SK-N-SH treated with all-trans-retinoic acid at 6 μM for 48 hours (cell line): Measurements from ENCODE around the gene CYP2C9.
"Not testable (repeated sequence)": the region's sequence is repeated elsewhere in the genome, so short reads cannot be mapped to it uniquely, and the experiment has no call there.

Experiments
- ATAC-seq: fragments of 200-7000 bp; cut with Tn5 transposase; 3 replicates; pipeline ENCODE4 v1.9.1; 2020; ENCODE audit warnings: mild to moderate bottlenecking, moderate library complexity
- ARNTL ChIP-seq: fragments of 450-650 bp; formaldehyde crosslinking; IDR thresholded peaks from 2 replicates; pipeline ENCODE4 v1.5.0; 2020; ENCODE audit warnings: low read depth, mild to moderate bottlenecking, moderate library complexity, borderline replicate concordance
- CSDC2 ChIP-seq: fragments of 250-450 bp; sonication (Bioruptor Pico); IDR thresholded peaks from 2 replicates; pipeline ENCODE4 v1.5.0; 2020; ENCODE audit warnings: mild to moderate bottlenecking, moderate library complexity
- ESRRG ChIP-seq: fragments of 250-450 bp; sonication (Bioruptor Pico); IDR thresholded peaks from 2 replicates; pipeline ENCODE4 v1.6.1; 2021; ENCODE audit warnings: mild to moderate bottlenecking
- GLIS3 ChIP-seq: fragments of 250-450 bp; sonication (Bioruptor Pico); IDR thresholded peaks from 2 replicates; pipeline ENCODE4 v1.5.0; 2020; ENCODE audit warnings: mild to moderate bottlenecking, moderate library complexity
- ISL1 ChIP-seq: fragments of 250-450 bp; sonication (Bioruptor Pico); IDR thresholded peaks from 2 replicates; pipeline ENCODE4 v2.1.2; 2022; ENCODE audit warnings: mild to moderate bottlenecking, moderate library complexity
- OSR1 ChIP-seq: fragments of 250-450 bp; sonication (Bioruptor Pico); IDR thresholded peaks from 2 replicates; pipeline ENCODE4 v1.8.0; 2022; ENCODE audit warnings: moderate library complexity, mild to moderate bottlenecking, inconsistent platforms
- PPARA ChIP-seq: fragments of 250-450 bp; sonication (Bioruptor Pico); IDR thresholded peaks from 2 replicates; pipeline ENCODE4 v1.5.0; 2020; ENCODE audit warnings: mild to moderate bottlenecking, borderline replicate concordance
- RARB ChIP-seq: fragments of 250-450 bp; sonication (Bioruptor Pico); IDR thresholded peaks from 2 replicates; pipeline ENCODE4 v1.8.0; 2021; ENCODE audit warnings: mild to moderate bottlenecking, moderate library complexity
- SNAI2 ChIP-seq: fragments of 250-450 bp; sonication (Bioruptor Pico); IDR thresholded peaks from 2 replicates; pipeline ENCODE4 v1.5.0; 2020; ENCODE audit warnings: mild to moderate bottlenecking, moderate library complexity
- TCF4 ChIP-seq: fragments of 250-450 bp; sonication (Bioruptor Pico); IDR thresholded peaks from 2 replicates; pipeline ENCODE4 v1.8.0; 2021; ENCODE audit warnings: mild to moderate bottlenecking, moderate library complexity, borderline replicate concordance
- TOX ChIP-seq: fragments of 250-450 bp; sonication (Bioruptor Pico); IDR thresholded peaks from 2 replicates; pipeline ENCODE4 v1.8.0; 2021; ENCODE audit warnings: mild to moderate bottlenecking, moderate library complexity, borderline replicate concordance
- ZC3H10 ChIP-seq: fragments of 250-450 bp; sonication (Bioruptor Pico); IDR thresholded peaks from 2 replicates; pipeline ENCODE4 v1.5.1; 2021; ENCODE audit warnings: mild to moderate bottlenecking, moderate library complexity
- ZFP3 ChIP-seq: fragments of 250-450 bp; sonication (Bioruptor Pico); IDR thresholded peaks from 2 replicates; pipeline ENCODE4 v1.5.0; 2020; ENCODE audit warnings: mild to moderate bottlenecking, moderate library complexity
- ZFP30 ChIP-seq: fragments of 450-650 bp; formaldehyde crosslinking; IDR thresholded peaks from 2 replicates; pipeline ENCODE4 v1.5.0; 2022; ENCODE audit warnings: mild to moderate bottlenecking, moderate library complexity
- ZNF565 ChIP-seq: fragments of 450-650 bp; formaldehyde crosslinking; conservative IDR thresholded peaks from 2 replicates; pipeline ENCODE4 v1.5.0; 2020; ENCODE audit warnings: low read depth, mild to moderate bottlenecking, moderate library complexity
- ZNF70 ChIP-seq: fragments of 450-650 bp; formaldehyde crosslinking; IDR thresholded peaks from 2 replicates; pipeline ENCODE4 v1.5.0; 2020; ENCODE audit warnings: mild to moderate bottlenecking, moderate library complexity
- ZNF8 ChIP-seq: fragments of 450-650 bp; formaldehyde crosslinking; IDR thresholded peaks from 2 replicates; pipeline ENCODE4 v1.5.0; 2020; ENCODE audit warnings: mild to moderate bottlenecking, moderate library complexity
- TF ChIP-seq, protein P1 (sequence below): fragments of 250-450 bp; sonication (Bioruptor Pico); IDR thresholded peaks from 2 replicates; pipeline ENCODE4 v1.8.0; 2020; ENCODE audit warnings: mild to moderate bottlenecking, moderate library complexity, borderline replicate concordance
- TF ChIP-seq, protein P2 (sequence below): fragments of 250-450 bp; sonication (Bioruptor Pico); IDR thresholded peaks from 2 replicates; pipeline ENCODE4 v1.5.1; 2020; ENCODE audit warnings: low read depth, mild to moderate bottlenecking, moderate library complexity
- TF ChIP-seq, protein P3 (sequence below): fragments of 250-450 bp; sonication (Bioruptor Pico); IDR thresholded peaks from 2 replicates; pipeline ENCODE4 v1.5.1; 2021; ENCODE audit warnings: mild to moderate bottlenecking, moderate library complexity
- TF ChIP-seq, protein P4 (sequence below): fragments of 250-450 bp; sonication (Bioruptor Pico); IDR thresholded peaks from 2 replicates; pipeline ENCODE4 v1.5.0; 2020; ENCODE audit warnings: mild to moderate bottlenecking, moderate library complexity

The CYP2C9 gene

DNA sequence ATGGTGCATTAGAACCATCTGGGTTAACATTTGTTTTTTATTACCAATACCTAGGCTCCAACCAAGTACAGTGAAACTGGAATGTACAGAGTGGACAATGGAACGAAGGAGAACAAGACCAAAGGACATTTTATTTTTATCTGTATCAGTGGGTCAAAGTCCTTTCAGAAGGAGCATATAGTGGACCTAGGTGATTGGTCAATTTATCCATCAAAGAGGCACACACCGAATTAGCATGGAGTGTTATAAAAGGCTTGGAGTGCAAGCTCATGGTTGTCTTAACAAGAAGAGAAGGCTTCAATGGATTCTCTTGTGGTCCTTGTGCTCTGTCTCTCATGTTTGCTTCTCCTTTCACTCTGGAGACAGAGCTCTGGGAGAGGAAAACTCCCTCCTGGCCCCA lies at the start of gene CYP2C9:
TSS of gene CYP2C9 (plus strand) at position 276 of the 400 bp plus-strand sequence. CDS start at position 301, 25 bp downstream.
- ATAC-seq, result no peak
- TF ChIP-seq ZFP3, result no peak
- TF ChIP-seq OSR1 (CRISPR knock-in tag), result no peak
- no peak for TF ChIP-seq ZNF70 (CRISPR knock-in tag)
- no peak for TF ChIP-seq ZC3H10 (CRISPR knock-in tag)
- TF ChIP-seq SNAI2, result no peak
- no peak for TF ChIP-seq TOX

DNA sequence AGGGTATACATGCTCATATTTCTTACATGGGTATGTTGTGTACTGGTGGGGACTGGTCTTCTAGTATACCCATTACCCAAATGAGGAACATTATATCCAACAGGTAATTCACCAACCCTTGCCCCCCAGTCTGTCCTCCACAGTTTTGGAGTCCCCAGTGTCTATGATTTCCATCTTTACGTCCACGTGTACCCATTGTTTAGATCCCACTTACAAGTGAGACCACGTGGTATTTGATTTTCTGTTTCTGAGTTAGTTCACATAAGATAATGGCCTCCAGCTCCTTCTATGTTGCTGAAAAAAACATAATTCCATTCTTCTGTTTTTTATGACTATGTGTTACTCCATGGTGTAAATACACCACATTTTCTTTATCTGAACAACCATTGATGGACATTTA lies 49.3 kb upstream of the CYP2C9 start:
- no peak for TF ChIP-seq SNAI2
- no peak for TF ChIP-seq ZC3H10 (CRISPR knock-in tag)
- no peak for TF ChIP-seq ZNF70 (CRISPR knock-in tag)
- no peak for TF ChIP-seq RARB
- no peak for TF ChIP-seq OSR1 (CRISPR knock-in tag)
- TF ChIP-seq PPARA (CRISPR knock-in tag), result no peak
- TF ChIP-seq, all 23 proteins: peak for 0
- ATAC-seq, result no peak

DNA sequence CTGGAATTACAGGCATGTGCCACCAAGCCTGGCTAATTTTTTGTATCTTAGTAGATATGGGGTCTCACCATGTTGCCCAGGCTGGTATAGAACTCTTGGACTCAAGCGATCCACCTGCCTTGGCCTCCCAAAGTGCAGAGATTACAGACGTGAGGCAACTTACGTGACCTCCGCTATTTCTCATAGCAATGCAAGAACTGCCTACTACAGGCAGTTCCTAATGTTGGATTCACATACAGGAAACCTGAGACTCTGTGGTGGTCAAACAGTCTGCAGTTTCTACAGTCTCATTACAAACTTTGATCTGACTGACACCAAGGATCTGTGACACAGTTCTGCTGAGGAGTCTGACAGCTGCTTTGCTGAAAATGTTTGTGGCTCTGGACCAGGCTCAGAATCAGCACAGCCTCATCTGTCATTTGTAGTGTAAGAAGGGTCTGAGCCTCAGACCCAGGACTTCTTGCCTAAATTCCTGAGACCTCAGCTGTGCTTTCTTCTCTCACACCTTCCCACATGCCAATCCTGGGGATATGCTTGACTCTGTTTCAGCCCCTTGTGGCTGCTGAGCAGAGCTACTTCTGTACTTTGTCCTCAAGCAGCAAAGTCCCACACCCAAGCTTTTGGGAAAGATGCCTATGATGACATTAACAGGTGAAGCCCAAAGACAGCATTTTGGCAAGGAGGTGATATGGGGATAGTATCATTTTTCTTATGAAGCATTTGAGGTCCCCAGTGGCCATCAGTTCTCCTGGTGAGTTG lies 48.0 kb upstream of the CYP2C9 start:
- TF ChIP-seq ZNF70 (CRISPR knock-in tag), result no peak
- TF ChIP-seq, protein P1, sequence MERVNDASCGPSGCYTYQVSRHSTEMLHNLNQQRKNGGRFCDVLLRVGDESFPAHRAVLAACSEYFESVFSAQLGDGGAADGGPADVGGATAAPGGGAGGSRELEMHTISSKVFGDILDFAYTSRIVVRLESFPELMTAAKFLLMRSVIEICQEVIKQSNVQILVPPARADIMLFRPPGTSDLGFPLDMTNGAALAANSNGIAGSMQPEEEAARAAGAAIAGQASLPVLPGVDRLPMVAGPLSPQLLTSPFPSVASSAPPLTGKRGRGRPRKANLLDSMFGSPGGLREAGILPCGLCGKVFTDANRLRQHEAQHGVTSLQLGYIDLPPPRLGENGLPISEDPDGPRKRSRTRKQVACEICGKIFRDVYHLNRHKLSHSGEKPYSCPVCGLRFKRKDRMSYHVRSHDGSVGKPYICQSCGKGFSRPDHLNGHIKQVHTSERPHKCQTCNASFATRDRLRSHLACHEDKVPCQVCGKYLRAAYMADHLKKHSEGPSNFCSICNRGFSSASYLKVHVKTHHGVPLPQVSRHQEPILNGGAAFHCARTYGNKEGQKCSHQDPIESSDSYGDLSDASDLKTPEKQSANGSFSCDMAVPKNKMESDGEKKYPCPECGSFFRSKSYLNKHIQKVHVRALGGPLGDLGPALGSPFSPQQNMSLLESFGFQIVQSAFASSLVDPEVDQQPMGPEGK, result no peak
- no peak for TF ChIP-seq ISL1
- no peak for TF ChIP-seq ZC3H10 (CRISPR knock-in tag)
- TF ChIP-seq TOX, result no peak
- TF ChIP-seq SNAI2, result no peak
- TF ChIP-seq, protein P2, sequence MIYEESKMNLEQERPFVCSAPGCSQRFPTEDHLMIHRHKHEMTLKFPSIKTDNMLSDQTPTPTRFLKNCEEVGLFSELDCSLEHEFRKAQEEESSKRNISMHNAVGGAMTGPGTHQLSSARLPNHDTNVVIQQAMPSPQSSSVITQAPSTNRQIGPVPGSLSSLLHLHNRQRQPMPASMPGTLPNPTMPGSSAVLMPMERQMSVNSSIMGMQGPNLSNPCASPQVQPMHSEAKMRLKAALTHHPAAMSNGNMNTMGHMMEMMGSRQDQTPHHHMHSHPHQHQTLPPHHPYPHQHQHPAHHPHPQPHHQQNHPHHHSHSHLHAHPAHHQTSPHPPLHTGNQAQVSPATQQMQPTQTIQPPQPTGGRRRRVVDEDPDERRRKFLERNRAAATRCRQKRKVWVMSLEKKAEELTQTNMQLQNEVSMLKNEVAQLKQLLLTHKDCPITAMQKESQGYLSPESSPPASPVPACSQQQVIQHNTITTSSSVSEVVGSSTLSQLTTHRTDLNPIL (CRISPR knock-in tag), result no peak
- no peak for TF ChIP-seq RARB
- TF ChIP-seq, protein P3, sequence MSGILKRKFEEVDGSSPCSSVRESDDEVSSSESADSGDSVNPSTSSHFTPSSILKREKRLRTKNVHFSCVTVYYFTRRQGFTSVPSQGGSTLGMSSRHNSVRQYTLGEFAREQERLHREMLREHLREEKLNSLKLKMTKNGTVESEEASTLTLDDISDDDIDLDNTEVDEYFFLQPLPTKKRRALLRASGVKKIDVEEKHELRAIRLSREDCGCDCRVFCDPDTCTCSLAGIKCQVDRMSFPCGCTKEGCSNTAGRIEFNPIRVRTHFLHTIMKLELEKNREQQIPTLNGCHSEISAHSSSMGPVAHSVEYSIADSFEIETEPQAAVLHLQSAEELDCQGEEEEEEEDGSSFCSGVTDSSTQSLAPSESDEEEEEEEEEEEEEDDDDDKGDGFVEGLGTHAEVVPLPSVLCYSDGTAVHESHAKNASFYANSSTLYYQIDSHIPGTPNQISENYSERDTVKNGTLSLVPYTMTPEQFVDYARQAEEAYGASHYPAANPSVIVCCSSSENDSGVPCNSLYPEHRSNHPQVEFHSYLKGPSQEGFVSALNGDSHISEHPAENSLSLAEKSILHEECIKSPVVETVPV, result no peak
- no peak for TF ChIP-seq ARNTL
- no peak for TF ChIP-seq ESRRG (CRISPR knock-in tag)
- no peak for TF ChIP-seq ZFP3
- no peak for TF ChIP-seq GLIS3 (CRISPR knock-in tag)
- TF ChIP-seq ZNF565 (CRISPR knock-in tag), result no peak
- ATAC-seq, result no peak

DNA sequence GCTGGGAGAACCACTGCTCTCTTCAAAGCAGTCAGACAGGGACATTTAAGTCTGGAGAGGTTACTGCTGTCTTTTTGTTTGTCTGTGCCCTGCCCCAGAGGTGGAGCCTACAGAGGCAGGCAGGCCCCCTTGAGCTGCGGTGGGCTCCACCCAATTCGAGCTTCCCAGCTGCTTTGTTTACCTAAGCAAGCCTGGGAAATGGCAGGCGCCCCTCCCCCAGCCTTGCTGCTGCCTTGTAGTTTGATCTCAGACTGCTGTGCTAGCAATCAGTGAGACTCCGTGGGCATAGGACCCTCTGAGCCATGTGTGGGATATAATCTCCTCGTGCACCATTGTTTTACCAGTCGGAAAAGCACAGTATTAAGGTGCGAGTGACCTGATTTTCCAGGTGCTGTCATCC lies 40.0 kb upstream of the CYP2C9 start:
- not testable (repeated sequence) for ATAC-seq

DNA sequence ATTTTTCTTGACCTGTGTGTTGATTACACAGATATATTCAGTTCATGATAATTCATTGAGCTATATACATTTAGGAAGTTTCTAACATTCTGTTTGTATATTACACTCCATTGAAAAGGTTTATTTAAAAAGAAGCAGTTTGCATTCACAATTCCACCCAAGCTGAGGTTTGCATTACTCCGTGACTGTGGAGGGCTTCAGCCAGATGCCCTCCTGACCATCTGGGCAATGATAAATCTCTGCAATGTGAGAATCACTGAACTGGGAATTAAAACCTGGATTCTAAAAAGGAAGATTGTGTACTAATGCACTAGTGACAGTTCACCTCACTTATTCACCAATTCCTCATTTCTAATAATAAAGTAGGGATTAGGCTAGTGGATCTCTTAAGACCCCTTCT lies 36.4 kb upstream of the CYP2C9 start:
- no peak for ATAC-seq
- TF ChIP-seq, protein P1, result no peak
- TF ChIP-seq TCF4 (CRISPR knock-in tag), result no peak
- no peak for TF ChIP-seq CSDC2
- TF ChIP-seq, protein P4, sequence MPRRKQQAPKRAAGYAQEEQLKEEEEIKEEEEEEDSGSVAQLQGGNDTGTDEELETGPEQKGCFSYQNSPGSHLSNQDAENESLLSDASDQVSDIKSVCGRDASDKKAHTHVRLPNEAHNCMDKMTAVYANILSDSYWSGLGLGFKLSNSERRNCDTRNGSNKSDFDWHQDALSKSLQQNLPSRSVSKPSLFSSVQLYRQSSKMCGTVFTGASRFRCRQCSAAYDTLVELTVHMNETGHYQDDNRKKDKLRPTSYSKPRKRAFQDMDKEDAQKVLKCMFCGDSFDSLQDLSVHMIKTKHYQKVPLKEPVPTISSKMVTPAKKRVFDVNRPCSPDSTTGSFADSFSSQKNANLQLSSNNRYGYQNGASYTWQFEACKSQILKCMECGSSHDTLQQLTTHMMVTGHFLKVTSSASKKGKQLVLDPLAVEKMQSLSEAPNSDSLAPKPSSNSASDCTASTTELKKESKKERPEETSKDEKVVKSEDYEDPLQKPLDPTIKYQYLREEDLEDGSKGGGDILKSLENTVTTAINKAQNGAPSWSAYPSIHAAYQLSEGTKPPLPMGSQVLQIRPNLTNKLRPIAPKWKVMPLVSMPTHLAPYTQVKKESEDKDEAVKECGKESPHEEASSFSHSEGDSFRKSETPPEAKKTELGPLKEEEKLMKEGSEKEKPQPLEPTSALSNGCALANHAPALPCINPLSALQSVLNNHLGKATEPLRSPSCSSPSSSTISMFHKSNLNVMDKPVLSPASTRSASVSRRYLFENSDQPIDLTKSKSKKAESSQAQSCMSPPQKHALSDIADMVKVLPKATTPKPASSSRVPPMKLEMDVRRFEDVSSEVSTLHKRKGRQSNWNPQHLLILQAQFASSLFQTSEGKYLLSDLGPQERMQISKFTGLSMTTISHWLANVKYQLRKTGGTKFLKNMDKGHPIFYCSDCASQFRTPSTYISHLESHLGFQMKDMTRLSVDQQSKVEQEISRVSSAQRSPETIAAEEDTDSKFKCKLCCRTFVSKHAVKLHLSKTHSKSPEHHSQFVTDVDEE (CRISPR knock-in tag), result no peak
- no peak for TF ChIP-seq ZNF70 (CRISPR knock-in tag)
- no peak for TF ChIP-seq ZC3H10 (CRISPR knock-in tag)
- no peak for TF ChIP-seq OSR1 (CRISPR knock-in tag)
- no peak for TF ChIP-seq GLIS3 (CRISPR knock-in tag)
- TF ChIP-seq RARB, result no peak
- TF ChIP-seq, protein P3, result no peak
- no peak for TF ChIP-seq ESRRG (CRISPR knock-in tag)
- no peak for TF ChIP-seq SNAI2
- TF ChIP-seq ZFP30 (CRISPR knock-in tag), result no peak
- no peak for TF ChIP-seq ZNF8 (CRISPR knock-in tag)
- TF ChIP-seq ISL1, result no peak
- no peak for TF ChIP-seq ZNF565 (CRISPR knock-in tag)
- TF ChIP-seq PPARA (CRISPR knock-in tag), result no peak
- TF ChIP-seq TOX, result no peak
